Calu3 (cell line): ENCODE data around the gene TEKT5. TPM values are rescaled to one million over a fixed set of nuclear protein-coding genes. Genes with fewer than 3 reads are reported as not detected.

Source experiments
- BruUV-seq: library from RNA; stranded (reverse); fragments of 400-500 nt; replicated peaks from 2 replicates; lab custom pipeline; 2021; lab: Mats Ljungman, UMichigan
- CTCF ChIA-PET: fragments of 300-600 bp; sonication (Branson Sonifier 250); formaldehyde crosslinking; loops from one replicate; lab custom pipeline; 2022; ENCODE audit warnings: antibody characterized with exemption; lab: Charles Lee
- DNase-seq: peaks from one replicate; pipeline ENCODE4 v3.0.0; 2022
- H3K27ac Mint-ChIP-seq: one replicate; pipeline ENCODE4 v1.8.0; 2022; ENCODE audit warnings: mixed read lengths; ENCODE audit not compliant: unreplicated experiment
- H3K27me3 Mint-ChIP-seq: one replicate; pipeline ENCODE4 v1.8.0; 2022; ENCODE audit warnings: mixed read lengths; ENCODE audit not compliant: unreplicated experiment
- H3K36me3 Mint-ChIP-seq: one replicate; pipeline ENCODE4 v1.8.0; 2022; ENCODE audit warnings: mild to moderate bottlenecking, moderate library complexity, mixed read lengths; ENCODE audit not compliant: insufficient read depth, unreplicated experiment
- H3K4me1 Mint-ChIP-seq: one replicate; pipeline ENCODE4 v1.8.0; 2022; ENCODE audit warnings: mild to moderate bottlenecking, low read depth, mixed read lengths; ENCODE audit not compliant: unreplicated experiment
- H3K4me3 Mint-ChIP-seq: one replicate; pipeline ENCODE4 v1.8.0; 2022; ENCODE audit warnings: mild to moderate bottlenecking, low read depth, moderate library complexity, mixed read lengths; ENCODE audit not compliant: unreplicated experiment
- H3K9me3 Mint-ChIP-seq: one replicate; pipeline ENCODE4 v1.8.0; 2022; ENCODE audit warnings: low read depth, mixed read lengths; ENCODE audit not compliant: unreplicated experiment
- CTCF ChIP-seq: fragments of 200-600 bp; IDR thresholded peaks from one replicate; pipeline ENCODE4 v1.8.0; 2022; ENCODE audit warnings: antibody characterized with exemption; ENCODE audit not compliant: unreplicated experiment
- intact Hi-C: fragments of 100-400 bp; cut with micrococcal nuclease; formaldehyde crosslinking; loops from one replicate; pipeline ENCODE4 v1.10.0; 2022; ENCODE audit not compliant: unreplicated experiment
- total RNA-seq: library from RNA; stranded (reverse); gene quantifications from 2 replicates; pipeline ENCODE4 v1.2.3, GENCODE V29; 2022

TEKT5 gene
- total RNA-seq, 1 experiment from 2014 or later, result not detected

- TSS peak; percentile 43 for BruUV-seq
- Mint-ChIP-seq H3K4me3 (peak overlapping the region; percentile 83), H3K27ac (peak overlapping the region; percentile 32), H3K36me3 (peaks cover 43% of the 10 kb centered on the region), H3K9me3 (no peaks in the 10 kb centered on the region), H3K4me1 (peaks cover 41% of the 10 kb centered on the region), H3K27me3 (peaks cover 14% of the 10 kb centered on the region)
- DNase-seq, result no peak
- CTCF ChIA-PET, result interaction anchor here (1.2 to 1.4 kb wide), 4 partner anchors 14 to 163 kb away, joined by 3 to 5 read pairs (median 3); partner anchors contain the start of gene NUBP1
- intact Hi-C loops, result no loop called here
- TF ChIP-seq CTCF, result no peak
Measured at GRCh38 chr16:10580883-10581247, 113.9 kb downstream of the TEKT5 start.

GRCh38 chr16:10579965-10580882 lies 114.5 kb downstream of the TEKT5 start, which contains the start of gene EMP2:
Gene EMP2, minus strand, starts transcription at chr16:10580598. Its CDS starts 32,981 bp downstream, at chr16:10547617.
- intact Hi-C loops, result loop anchor here (5.0 to 10.0 kb wide), 3 partner anchors 55 to 337 kb away; no protein-coding TSS in a partner anchor
- DNase-seq, result peak; percentile 93
- H3K4me3 Mint-ChIP-seq, result peak within 1 kb of the TSS; percentile 83
- H3K27me3 Mint-ChIP-seq, result peaks cover 14% of the 10 kb centered on the region
- H3K36me3 Mint-ChIP-seq, result peaks cover 43% of the 10 kb centered on the region
- CTCF ChIA-PET, result interaction anchor here (0.7 to 1.4 kb wide), 5 partner anchors 13 to 330 kb away, joined by 3 to 5 read pairs (median 3); partner anchors contain the start of gene NUBP1
- H3K4me1 Mint-ChIP-seq, result peaks cover 41% of the 10 kb centered on the region
- H3K27ac Mint-ChIP-seq, result peak within 1 kb of the TSS; percentile 56
- H3K9me3 Mint-ChIP-seq, result no peaks in the 10 kb centered on the region
- no TSS peak for BruUV-seq
- TF ChIP-seq CTCF, result peak; percentile 71

GRCh38 chr16:10579575-10579964 lies 115.2 kb downstream of the TEKT5 start:
- H3K4me3 Mint-ChIP-seq, result peak overlapping the region; percentile 83
- no peak for DNase-seq
- no peaks in the 10 kb centered on the region for H3K9me3 Mint-ChIP-seq
- no peak for TF ChIP-seq CTCF
- H3K36me3 Mint-ChIP-seq, result peaks cover 43% of the 10 kb centered on the region
- peak overlapping the region; percentile 56 for H3K27ac Mint-ChIP-seq
- peaks cover 14% of the 10 kb centered on the region for H3K27me3 Mint-ChIP-seq
- CTCF ChIA-PET, result interaction anchor here (0.6 to 1.4 kb wide), 8 partner anchors 12 to 164 kb away, joined by 3 to 5 read pairs (median 3); partner anchors contain the start of gene NUBP1
- intact Hi-C loops, result loop anchor here (5.0 to 10.0 kb wide), 3 partner anchors 55 to 338 kb away; no protein-coding TSS in a partner anchor
- H3K4me1 Mint-ChIP-seq, result peaks cover 41% of the 10 kb centered on the region
- TSS peak; percentile 60 for BruUV-seq

- H3K36me3 Mint-ChIP-seq, result peaks cover 43% of the 10 kb centered on the region
- no peak for TF ChIP-seq CTCF
- peak; percentile 64 for DNase-seq
- intact Hi-C loops, result loop anchor here (5.0 to 10.0 kb wide), 3 partner anchors 54 to 339 kb away; no protein-coding TSS in a partner anchor
- peaks cover 41% of the 10 kb centered on the region for H3K4me1 Mint-ChIP-seq
- BruUV-seq, result no TSS peak
- peaks cover 10% of the 10 kb centered on the region for H3K27me3 Mint-ChIP-seq
- CTCF ChIA-PET, result interaction anchor here (0.6 to 1.4 kb wide), 10 partner anchors 11 to 165 kb away, joined by 3 to 5 read pairs (median 3); partner anchors contain the start of gene NUBP1
- peak overlapping the region; percentile 83 for H3K4me3 Mint-ChIP-seq
- H3K9me3 Mint-ChIP-seq, result no peaks in the 10 kb centered on the region
- H3K27ac Mint-ChIP-seq, result peak overlapping the region; percentile 56
Measured at GRCh38 chr16:10578474-10579316, 116.0 kb downstream of the TEKT5 start.
